Panc1 (cell line): ENCODE results near the gene LCN1. TPM values are rescaled to one million over a fixed set of nuclear protein-coding genes. Genes with fewer than 3 reads are reported as not detected.
"Not testable (repeated sequence)": the region's sequence is repeated elsewhere in the genome, so short reads cannot be mapped to it uniquely, and the experiment has no call there.

ENCODE experiments used
- ATAC-seq: fragments of 200-7000 bp; cut with Tn5 transposase; 2 replicates; pipeline ENCODE4 v1.9.1; 2020; ENCODE audit warnings: mild to moderate bottlenecking, moderate library complexity
- BruUV-seq: library from RNA; stranded (reverse); fragments of 400-500 nt; replicated peaks from 2 replicates; lab custom pipeline; 2021; lab: Mats Ljungman, UMichigan
- CTCF ChIA-PET: fragments of 300-600 bp; sonication (Branson Sonifier 250); formaldehyde crosslinking; loops from one replicate; lab custom pipeline; 2022; ENCODE audit warnings: antibody characterized with exemption; lab: Charles Lee
- POLR2A ChIA-PET: fragments of 300-600 bp; sonication (Branson Sonifier 250); formaldehyde crosslinking; loops from one replicate; lab custom pipeline; 2022; ENCODE audit warnings: antibody characterized with exemption; lab: Charles Lee
- DNase-seq: peaks from one replicate; pipeline ENCODE4 v3.0.0-alpha.2; 2010; ENCODE audit warnings: low read depth, low spot score
- H3K27ac ChIP-seq: 2 replicates; pipeline ENCODE4 v1.5.1; 2011; ENCODE audit warnings: mild to moderate bottlenecking, low read length, inconsistent platforms
- H3K27me3 ChIP-seq: fragments of 200-500 bp; sonication (Bioruptor generic); 2 replicates; pipeline ENCODE4 v1.6.0; 2014; ENCODE audit warnings: low read length, inconsistent platforms; ENCODE audit not compliant: control insufficient read depth, insufficient read depth
- H3K36me3 ChIP-seq: fragments of 200-500 bp; sonication (Bioruptor generic); 2 replicates; pipeline ENCODE4 v1.5.1; 2014; ENCODE audit warnings: inconsistent platforms, mild to moderate bottlenecking, low read length, moderate library complexity; ENCODE audit not compliant: control insufficient read depth, insufficient read depth
- H3K4me1 ChIP-seq: 2 replicates; pipeline ENCODE4 v1.5.1; 2011; ENCODE audit warnings: inconsistent platforms, mild to moderate bottlenecking, low read length, moderate library complexity; ENCODE audit not compliant: control insufficient read depth, insufficient read depth
- H3K4me3 ChIP-seq, 2 experiments: 2 replicates each; pipeline ENCODE4 v1.5.1; 2011 to 2012; ENCODE audit warnings: low read depth in 2 of 2, low read length in 2 of 2, mild to moderate bottlenecking in 2 of 2, inconsistent platforms in 1 of 2, moderate library complexity in 1 of 2
- H3K9me3 ChIP-seq: fragments of 200-500 bp; sonication (Bioruptor generic); 2 replicates; pipeline ENCODE4 v1.5.1; 2014; ENCODE audit warnings: low read depth, mild to moderate bottlenecking, inconsistent platforms, low read length, moderate library complexity; ENCODE audit not compliant: control insufficient read depth, insufficient read depth
- CTCF ChIP-seq: fragments of 450-650 bp; IDR thresholded peaks from 2 replicates; pipeline ENCODE4 v1.5.1; 2017; ENCODE audit warnings: mild to moderate bottlenecking
- POLR2AphosphoS5 ChIP-seq: IDR thresholded peaks from 2 replicates; pipeline ENCODE4 v1.6.1; 2012; ENCODE audit warnings: mild to moderate bottlenecking, low read depth, low read length, moderate library complexity
- SIN3A ChIP-seq: IDR thresholded peaks from 2 replicates; pipeline ENCODE4 v1.6.1; 2012; ENCODE audit warnings: low read depth, mild to moderate bottlenecking, low read length, moderate library complexity, borderline replicate concordance; ENCODE audit not compliant: insufficient read depth
- TCF7L2 ChIP-seq: IDR thresholded peaks from 2 replicates; pipeline ENCODE4 v1.6.1; 2011; ENCODE audit warnings: mild to moderate bottlenecking, low read depth, low read length, inconsistent platforms
- in situ Hi-C: cut with HindIII; loops from 2 replicates; pipeline ENCODE4 v1.10.0; 2016; ENCODE audit warnings: low sequenced_read_pairs, low pct_unique_long_range_greater_than_20kb
- intact Hi-C: fragments of 100-400 bp; cut with micrococcal nuclease; formaldehyde crosslinking; loops from one replicate; pipeline ENCODE4 v1.10.0; 2022; ENCODE audit not compliant: unreplicated experiment
- total RNA-seq: library from RNA; stranded (reverse); gene quantifications from one replicate; pipeline ENCODE4 v1.2.1, GENCODE V29; 2021; ENCODE audit not compliant: unreplicated experiment
- TF ChIP-seq, protein P1 (sequence below), 2 experiments: IDR thresholded peaks; 2 replicates each; pipeline ENCODE4 v1.6.1; 2011 to 2012; ENCODE audit warnings: low read depth in 2 of 2, control low read depth in 1 of 2, low read length in 1 of 2, mild to moderate bottlenecking in 1 of 2, moderate library complexity in 1 of 2; ENCODE audit not compliant: insufficient read depth in 1 of 2

Gene LCN1
- total RNA-seq, 1 experiment from 2014 or later = not detected

DNA sequence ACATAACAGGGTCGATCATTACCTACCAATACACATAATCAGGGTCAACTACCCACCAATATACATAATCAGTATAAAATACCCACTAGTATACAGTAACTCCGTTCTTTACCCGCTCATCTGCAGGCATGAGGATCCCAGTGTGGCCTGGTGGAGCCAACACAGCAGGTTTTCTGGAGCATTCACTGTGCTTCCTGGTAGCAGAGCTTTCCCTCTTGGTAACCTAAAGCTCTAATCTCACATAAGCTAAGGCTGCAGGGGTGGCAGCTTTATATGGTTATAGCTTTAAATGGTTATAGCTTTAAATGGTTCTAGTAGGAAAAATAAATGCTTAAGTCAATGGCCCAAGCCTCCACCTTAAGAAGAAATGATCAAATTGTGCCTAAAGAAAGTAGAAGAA lies 11.9 kb downstream of the LCN1 start:
- CTCF ChIA-PET = no interaction called here
- ATAC-seq = peak; percentile 69

DNA sequence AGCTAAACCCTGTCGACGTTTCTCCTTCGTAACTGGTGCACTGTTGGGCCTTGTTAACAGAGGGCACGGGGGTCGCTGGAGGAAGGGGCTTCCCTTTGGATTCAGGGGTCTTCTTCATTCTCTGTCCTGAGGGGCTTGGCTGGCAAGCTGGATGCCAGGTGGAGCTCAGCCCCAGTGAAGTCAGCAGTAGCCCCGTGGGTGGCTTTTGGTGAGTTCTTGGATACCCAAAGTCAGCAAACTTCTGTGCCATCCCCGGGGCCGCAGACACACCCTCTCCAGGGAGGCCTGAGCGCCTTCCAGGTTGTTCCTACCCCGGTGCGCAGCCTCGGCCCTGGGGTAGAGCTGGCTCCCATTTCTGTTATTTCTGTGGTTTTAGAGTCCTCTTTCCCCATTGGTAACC lies 12.4 kb downstream of the LCN1 start:
- CTCF ChIA-PET = no interaction called here
- DNase-seq (no peak), ATAC-seq (no peak)
- Histone ChIP-seq H3K4me3 (no peak overlapping the region), H3K4me1 (no peaks in the 10 kb centered on the region), H3K27me3 (no peaks in the 10 kb centered on the region), H3K27ac (no peak overlapping the region), H3K36me3 (no peaks in the 10 kb centered on the region), H3K9me3 (no peaks in the 10 kb centered on the region)
- TF ChIP-seq SIN3A = no peak
- TF ChIP-seq POLR2AphosphoS5 = no peak
- in situ Hi-C loops = no loop called here
- no TSS peak for BruUV-seq
- intact Hi-C loops = no loop called here
- POLR2A ChIA-PET = no interaction called here

More for the DNA sequence above, 11.9 kb downstream of the LCN1 start:
- H3K9me3 ChIP-seq = no peaks in the 10 kb centered on the region
- H3K4me1 ChIP-seq = no peaks in the 10 kb centered on the region
- H3K27ac ChIP-seq = no peak overlapping the region
- no peak for DNase-seq
- no peak overlapping the region for H3K4me3 ChIP-seq
- in situ Hi-C loops (no loop called here), intact Hi-C loops (no loop called here)
- POLR2A ChIA-PET = no interaction called here
- no peaks in the 10 kb centered on the region for H3K27me3 ChIP-seq
- TF ChIP-seq POLR2AphosphoS5 = no peak
- TF ChIP-seq TCF7L2 = no peak
- TF ChIP-seq SIN3A = no peak
- TF ChIP-seq, protein P1, sequence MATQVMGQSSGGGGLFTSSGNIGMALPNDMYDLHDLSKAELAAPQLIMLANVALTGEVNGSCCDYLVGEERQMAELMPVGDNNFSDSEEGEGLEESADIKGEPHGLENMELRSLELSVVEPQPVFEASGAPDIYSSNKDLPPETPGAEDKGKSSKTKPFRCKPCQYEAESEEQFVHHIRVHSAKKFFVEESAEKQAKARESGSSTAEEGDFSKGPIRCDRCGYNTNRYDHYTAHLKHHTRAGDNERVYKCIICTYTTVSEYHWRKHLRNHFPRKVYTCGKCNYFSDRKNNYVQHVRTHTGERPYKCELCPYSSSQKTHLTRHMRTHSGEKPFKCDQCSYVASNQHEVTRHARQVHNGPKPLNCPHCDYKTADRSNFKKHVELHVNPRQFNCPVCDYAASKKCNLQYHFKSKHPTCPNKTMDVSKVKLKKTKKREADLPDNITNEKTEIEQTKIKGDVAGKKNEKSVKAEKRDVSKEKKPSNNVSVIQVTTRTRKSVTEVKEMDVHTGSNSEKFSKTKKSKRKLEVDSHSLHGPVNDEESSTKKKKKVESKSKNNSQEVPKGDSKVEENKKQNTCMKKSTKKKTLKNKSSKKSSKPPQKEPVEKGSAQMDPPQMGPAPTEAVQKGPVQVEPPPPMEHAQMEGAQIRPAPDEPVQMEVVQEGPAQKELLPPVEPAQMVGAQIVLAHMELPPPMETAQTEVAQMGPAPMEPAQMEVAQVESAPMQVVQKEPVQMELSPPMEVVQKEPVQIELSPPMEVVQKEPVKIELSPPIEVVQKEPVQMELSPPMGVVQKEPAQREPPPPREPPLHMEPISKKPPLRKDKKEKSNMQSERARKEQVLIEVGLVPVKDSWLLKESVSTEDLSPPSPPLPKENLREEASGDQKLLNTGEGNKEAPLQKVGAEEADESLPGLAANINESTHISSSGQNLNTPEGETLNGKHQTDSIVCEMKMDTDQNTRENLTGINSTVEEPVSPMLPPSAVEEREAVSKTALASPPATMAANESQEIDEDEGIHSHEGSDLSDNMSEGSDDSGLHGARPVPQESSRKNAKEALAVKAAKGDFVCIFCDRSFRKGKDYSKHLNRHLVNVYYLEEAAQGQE (IDR thresholded peaks at IDR 0.05; ENCODE audit: insufficient read depth in 1 of 2, low read depth in 2 of 2, low read length in 1 of 2) = no peak
- TF ChIP-seq CTCF = no peak
- no TSS peak for BruUV-seq
- H3K36me3 ChIP-seq = no peaks in the 10 kb centered on the region

- BruUV-seq, H3K9me3 ChIP-seq, H3K27me3 ChIP-seq, ATAC-seq, CTCF ChIA-PET, intact Hi-C loops, in situ Hi-C loops, H3K4me1 ChIP-seq, H3K36me3 ChIP-seq, H3K27ac ChIP-seq, POLR2A ChIA-PET, DNase-seq, H3K4me3 ChIP-seq: not testable (repeated sequence)
Observed at GRCh38 chr9:135534192-135534711, 13.0 kb downstream of the LCN1 start.

DNA sequence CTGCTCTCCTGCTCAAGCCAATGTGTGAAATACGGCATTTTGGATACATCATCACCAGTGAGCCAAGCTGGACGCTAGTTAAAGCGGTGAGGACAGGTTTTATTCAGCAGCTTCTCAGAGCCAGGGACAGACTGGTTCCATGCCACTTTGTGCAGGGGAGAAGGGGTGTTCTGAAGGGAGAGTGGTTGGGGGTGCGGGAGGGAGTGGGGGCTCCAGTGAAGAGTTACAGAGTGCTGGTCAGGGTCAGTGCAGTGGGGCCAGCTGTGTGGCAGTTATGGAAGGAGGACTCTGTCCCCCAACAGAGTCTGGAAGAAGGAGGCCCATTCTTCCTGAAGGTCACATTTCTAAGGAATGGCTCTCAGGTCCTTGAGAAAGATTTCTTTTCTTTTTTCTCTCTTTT lies 13.6 kb downstream of the LCN1 start:
- H3K4me1 ChIP-seq, H3K27ac ChIP-seq, BruUV-seq, in situ Hi-C loops, DNase-seq, H3K36me3 ChIP-seq, intact Hi-C loops, POLR2A ChIA-PET, ATAC-seq, H3K27me3 ChIP-seq, H3K4me3 ChIP-seq, CTCF ChIA-PET, H3K9me3 ChIP-seq: not testable (repeated sequence)

DNA sequence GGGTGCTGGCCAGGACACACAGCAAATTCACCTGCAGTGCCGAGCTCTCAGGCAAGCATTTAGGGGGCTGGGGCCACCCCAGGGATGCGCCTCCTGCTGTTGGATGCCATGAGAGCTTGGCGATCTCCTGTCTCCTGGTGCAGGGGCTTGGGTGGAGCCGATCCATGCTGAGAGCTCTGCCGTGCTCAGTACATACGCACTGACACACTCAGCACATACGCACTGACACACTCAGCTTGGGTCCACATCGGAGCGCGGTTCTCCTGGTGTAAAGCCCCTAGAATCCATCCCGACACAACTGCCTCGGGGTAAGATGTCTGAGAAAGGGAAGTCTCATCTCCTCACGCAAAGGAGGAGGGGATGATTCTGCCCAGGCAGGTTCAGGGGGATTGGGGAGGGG lies 14.4 kb downstream of the LCN1 start:
- in situ Hi-C loops, ATAC-seq, CTCF ChIA-PET: not testable (repeated sequence)

More for the DNA sequence above, 14.4 kb downstream of the LCN1 start:
- H3K9me3 ChIP-seq, BruUV-seq, H3K27me3 ChIP-seq, H3K4me3 ChIP-seq, H3K4me1 ChIP-seq, H3K27ac ChIP-seq, intact Hi-C loops, POLR2A ChIA-PET, H3K36me3 ChIP-seq, DNase-seq: not testable (repeated sequence)
